Gastroesophageal sphincter (tissue), 4 donors: ENCODE data around the gene APBA1. TPM values are rescaled to one million over a fixed set of nuclear protein-coding genes. Genes with fewer than 3 reads are reported as not detected.

Source experiments
- ATAC-seq: fragments of 150-250 bp; one replicate; pipeline ENCODE4 v1.9.1; 2016; ENCODE audit warnings: mild to moderate bottlenecking, moderate library complexity
- H3K27ac ChIP-seq, 4 donors: fragments of 200-600 bp; sonication (generic) in 3 of 4; 1 replicate in 3 of 4; 2 replicates in 1 of 4; pipeline ENCODE4 v1.5.1; 2016 to 2019
- H3K27me3 ChIP-seq: fragments of 200-600 bp; sonication (generic); one replicate; pipeline ENCODE4 v1.5.1; 2019
- H3K36me3 ChIP-seq, 2 donors: fragments of 200-600 bp; sonication (generic); one replicate each; pipeline ENCODE4 v1.5.1; 2019; ENCODE audit warnings: control low read depth in 1 of 2
- H3K4me1 ChIP-seq, 3 donors: fragments of 200-600 bp; sonication (generic); 1 replicate in 2 of 3; 2 replicates in 1 of 3; pipeline ENCODE4 v1.5.1; 2016 to 2019; ENCODE audit warnings: control low read depth in 2 of 3
- H3K4me3 ChIP-seq, 2 donors: fragments of 200-600 bp; sonication (generic); one replicate each; pipeline ENCODE4 v1.5.1; 2019; ENCODE audit warnings: mild to moderate bottlenecking in 1 of 2, moderate library complexity in 1 of 2
- H3K9me3 ChIP-seq, 3 donors: fragments of 200-600 bp; sonication (generic); one replicate each; pipeline ENCODE4 v1.5.1; 2017 to 2019; ENCODE audit warnings: control low read depth in 2 of 3
- CTCF ChIP-seq, 4 experiments: fragments of 200-600 bp in 2 of 4; fragments of 450-650 bp in 2 of 4; sonication (generic) in 1 of 4; IDR thresholded peaks; one replicate each; pipeline ENCODE4 v1.5.1; 2017 to 2019; ENCODE audit warnings: antibody characterized with exemption in 4 of 4, mild to moderate bottlenecking in 2 of 4, moderate library complexity in 2 of 4
- EP300 ChIP-seq: sonication (generic); formaldehyde crosslinking; IDR thresholded peaks from one replicate; pipeline ENCODE4 v1.6.1; 2017; ENCODE audit warnings: antibody characterized with exemption, mild to moderate bottlenecking
- POLR2A ChIP-seq, 2 donors: fragments of 450-650 bp; IDR thresholded peaks; one replicate each; pipeline ENCODE4 v1.6.1; 2017; ENCODE audit warnings: antibody characterized with exemption in 2 of 2, mild to moderate bottlenecking in 2 of 2, moderate library complexity in 1 of 2
- POLR2AphosphoS5 ChIP-seq: sonication (generic); formaldehyde crosslinking; IDR thresholded peaks from one replicate; pipeline ENCODE4 v1.6.1; 2017; ENCODE audit warnings: antibody characterized with exemption
- WGBS, 2 donors: methylation state at CpG; one replicate each; pipeline ENCODE4 v1.1.5; 2018; ENCODE audit warnings: low coverage in 1 of 2; 5-methylcytosine and 5-hydroxymethylcytosine counted together
- total RNA-seq, 4 donors: library from RNA; depleted of rRNA; stranded (reverse); fragments of >200 nt; gene quantifications; one replicate each; pipeline ENCODE4 v1.1.0, GENCODE V29; 2016

APBA1 gene
- total RNA-seq, 4 donors from 2014 or later, result 4.7 to 10.5 (median 5.8) TPM

GRCh38 chr9:69584759-69585158, 87.4 kb downstream of the APBA1 start:
- TF ChIP-seq POLR2A (IDR thresholded peaks at IDR 0.05) (no peak), CTCF (IDR thresholded peaks at IDR 0.05) (no peak), POLR2AphosphoS5 (no peak), EP300 (no peak)
- no peaks in the 10 kb centered on the region for H3K36me3 ChIP-seq
- no peak for ATAC-seq

GRCh38 chr9:69583645-69584234, 88.4 kb downstream of the APBA1 start:
- 62 to 72% methylated on average over 5 of the region's 5 CpGs for whole genome bisulfite sequencing, 2 donors
- H3K9me3 ChIP-seq, result no peaks in the 10 kb centered on the region
- H3K36me3 ChIP-seq, result no peaks in the 10 kb centered on the region
- H3K4me3 ChIP-seq, result no peak overlapping the region
- no peak for TF ChIP-seq CTCF (IDR thresholded peaks at IDR 0.05)
- no peak for TF ChIP-seq POLR2A (IDR thresholded peaks at IDR 0.05)
- TF ChIP-seq POLR2AphosphoS5, result no peak
- TF ChIP-seq EP300, result no peak
- no peak for ATAC-seq
- H3K27me3 ChIP-seq, result no peaks in the 10 kb centered on the region
- no peak overlapping the region for H3K27ac ChIP-seq
- no peaks in the 10 kb centered on the region for H3K4me1 ChIP-seq

More at GRCh38 chr9:69584759-69585158, 87.4 kb downstream of the APBA1 start:
- Histone ChIP-seq H3K4me1 (no peaks in the 10 kb centered on the region), H3K9me3 (no peaks in the 10 kb centered on the region), H3K4me3 (no peak overlapping the region), H3K27ac (no peak overlapping the region), H3K27me3 (no peaks in the 10 kb centered on the region)

GRCh38 chr9:69582544-69583297, 89.5 kb downstream of the APBA1 start:
- Histone ChIP-seq H3K27me3 (no peaks in the 10 kb centered on the region), H3K4me3 (no peak overlapping the region), H3K4me1 (no peaks in the 10 kb centered on the region), H3K9me3 (no peaks in the 10 kb centered on the region), H3K36me3 (no peaks in the 10 kb centered on the region), H3K27ac (no peak overlapping the region)
- WGBS, 2 donors, result 92 to 100% methylated on average over 1 to 3 of the region's 4 CpGs
- TF ChIP-seq POLR2AphosphoS5, result no peak
- no peak for TF ChIP-seq POLR2A (IDR thresholded peaks at IDR 0.05)
- TF ChIP-seq EP300, result no peak
- no peak for TF ChIP-seq CTCF (IDR thresholded peaks at IDR 0.05)
- ATAC-seq, result no peak

GRCh38 chr9:69582018-69582417, 90.2 kb downstream of the APBA1 start:
- Histone ChIP-seq H3K4me1 (no peaks in the 10 kb centered on the region), H3K9me3 (no peaks in the 10 kb centered on the region), H3K27ac (no peak overlapping the region), H3K36me3 (no peaks in the 10 kb centered on the region), H3K27me3 (no peaks in the 10 kb centered on the region), H3K4me3 (no peak overlapping the region)
- WGBS, 2 donors, result 67 to 83% methylated on average over 3 to 5 of the region's 5 CpGs
- no peak for ATAC-seq
- TF ChIP-seq EP300, result no peak
- no peak for TF ChIP-seq CTCF (IDR thresholded peaks at IDR 0.05)
- TF ChIP-seq POLR2AphosphoS5, result no peak
- TF ChIP-seq POLR2A (IDR thresholded peaks at IDR 0.05), result no peak

GRCh38 chr9:69580582-69581214, 91.5 kb downstream of the APBA1 start:
- WGBS, 2 donors, result 67 to 78% methylated on average over 5 of the region's 5 CpGs
- TF ChIP-seq EP300, result no peak
- TF ChIP-seq POLR2AphosphoS5, result no peak
- TF ChIP-seq CTCF (IDR thresholded peaks at IDR 0.05), result no peak
- no peak for TF ChIP-seq POLR2A (IDR thresholded peaks at IDR 0.05)
- no peak for ATAC-seq
- Histone ChIP-seq H3K36me3 (no peaks in the 10 kb centered on the region), H3K27me3 (no peaks in the 10 kb centered on the region), H3K27ac (no peak overlapping the region), H3K4me1 (no peaks in the 10 kb centered on the region), H3K9me3 (no peaks in the 10 kb centered on the region), H3K4me3 (no peak overlapping the region)
